Keratinocyte (primary cell): Measurements from ENCODE around the gene IL32. TPM values are rescaled to one million over a fixed set of nuclear protein-coding genes. Genes with fewer than 3 reads are reported as not detected.

ENCODE experiments used
- DNase-seq: peaks from one replicate; pipeline ENCODE4 v3.0.0-alpha.2; 2011; ENCODE audit warnings: low read depth, missing footprints, low spot score
- FAIRE-seq: peaks from 2 replicates; lab custom pipeline; 2011; peaks lifted over from hg19 to GRCh38; lab: Jason Lieb, UNC
- H2AFZ ChIP-seq: 2 replicates; pipeline ENCODE4 v1.6.0; 2012; ENCODE audit warnings: low read length, control low read depth, inconsistent platforms; ENCODE audit not compliant: control insufficient read depth
- H3K27ac ChIP-seq: 2 replicates; pipeline ENCODE4 v1.5.1; 2011; ENCODE audit warnings: low read length; ENCODE audit not compliant: control insufficient read depth, insufficient read depth
- H3K27me3 ChIP-seq: 3 replicates; pipeline ENCODE4 v1.6.0; 2011; ENCODE audit warnings: low read length; ENCODE audit not compliant: control insufficient read depth, insufficient read depth; ENCODE audit errors: extremely low read depth
- H3K36me3 ChIP-seq, 2 experiments: 2 replicates in 1 of 2; 3 replicates in 1 of 2; pipeline ENCODE4 v1.5.1; 2011; ENCODE audit warnings: low read length in 2 of 2, mild to moderate bottlenecking in 1 of 2; ENCODE audit not compliant: control insufficient read depth in 2 of 2, insufficient read depth in 2 of 2; ENCODE audit errors: extremely low read depth in 1 of 2
- H3K4me1 ChIP-seq: 3 replicates; pipeline ENCODE4 v1.5.1; 2011; ENCODE audit warnings: low read length; ENCODE audit not compliant: control insufficient read depth, insufficient read depth; ENCODE audit errors: extremely low read depth
- H3K4me2 ChIP-seq: 3 replicates; pipeline ENCODE4 v1.6.0; 2011; ENCODE audit warnings: low read depth, low read length; ENCODE audit not compliant: control insufficient read depth, insufficient read depth; ENCODE audit errors: extremely low read depth
- H3K4me3 ChIP-seq, 3 experiments: fragments of 200-600 bp in 1 of 3; sonication (generic) in 1 of 3; 2 replicates in 2 of 3; 3 replicates in 1 of 3; pipeline ENCODE4 v1.5.1; 2011 to 2016; ENCODE audit warnings: low read length in 3 of 3, mild to moderate bottlenecking in 3 of 3, control low read depth in 2 of 3, inconsistent platforms in 1 of 3, low read depth in 1 of 3, mixed read lengths in 1 of 3, mixed run types in 1 of 3, moderate library complexity in 1 of 3; ENCODE audit not compliant: control insufficient read depth in 2 of 3, insufficient read depth in 2 of 3; ENCODE audit errors: extremely low read depth in 1 of 3
- H3K79me2 ChIP-seq: 2 replicates; pipeline ENCODE4 v1.6.0; 2012; ENCODE audit warnings: low read length; ENCODE audit not compliant: control insufficient read depth, insufficient read depth
- H3K9ac ChIP-seq: 3 replicates; pipeline ENCODE4 v1.6.0; 2011; ENCODE audit warnings: low read length; ENCODE audit not compliant: control insufficient read depth, insufficient read depth; ENCODE audit errors: extremely low read depth
- H3K9me1 ChIP-seq: 3 replicates; pipeline ENCODE4 v1.6.0; 2011; ENCODE audit warnings: low read length; ENCODE audit not compliant: control insufficient read depth, insufficient read depth; ENCODE audit errors: extremely low read depth
- H3K9me3 ChIP-seq: 2 replicates; pipeline ENCODE4 v1.5.1; 2012; ENCODE audit warnings: low read depth, low read length; ENCODE audit not compliant: control insufficient read depth
- H4K20me1 ChIP-seq: 3 replicates; pipeline ENCODE4 v1.6.0; 2011; ENCODE audit warnings: low read length; ENCODE audit not compliant: control insufficient read depth, insufficient read depth; ENCODE audit errors: extremely low read depth
- CTCF ChIP-seq, 3 experiments: IDR thresholded peaks in 1 of 3; conservative IDR thresholded peaks in 1 of 3; optimal IDR thresholded peaks in 1 of 3; 2 replicates in 2 of 3; 3 replicates in 1 of 3; pipeline versions ENCODE3 to v1.5.1; 2011; ENCODE audit warnings: low read length in 3 of 3, mild to moderate bottlenecking in 3 of 3, moderate library complexity in 2 of 3, control low read depth in 1 of 3, inconsistent platforms in 1 of 3; ENCODE audit not compliant: insufficient read depth in 2 of 3; ENCODE audit errors: extremely low read depth in 1 of 3
- EZH2 ChIP-seq: IDR thresholded peaks from one replicate; pipeline ENCODE4 v1.6.1; 2012; ENCODE audit warnings: inconsistent platforms, mild to moderate bottlenecking, low read length, moderate library complexity
- dilution Hi-C: fragments of 300-500 bp; cut with MboI; formaldehyde crosslinking; loops from one replicate; pipeline ENCODE4 v1.7.0; 2020; ENCODE audit warnings: low sequenced_read_pairs; ENCODE audit not compliant: extremely low pct_ligation_motif_present
- polyA plus RNA-seq, 5 experiments: library from polyadenylated mRNA; depleted of rRNA in 3 of 5; stranded (reverse) in 3 of 5; stranded (forward) in 1 of 5; unstranded in 1 of 5; fragments of >200 nt; gene quantifications; 1 replicate in 1 of 5; 2 replicates in 3 of 5; 3 replicates in 1 of 5; pipeline versions ENCODE4 v1.2.1 to v1.2.3, GENCODE V29; 2011 to 2012; ENCODE audit warnings: missing spikeins in 2 of 5, low read depth in 1 of 5, low replicate concordance in 1 of 5

Gene IL32
- polyA plus RNA-seq, 1 donor (not counting 4 experiments of a cell fraction or from before 2014, with no cell fraction given): 0.28 TPM

GRCh38 chr16:3084491-3084890, 19.1 kb downstream of the IL32 start:
- H3K27ac ChIP-seq: no peak overlapping the region
- peaks cover 23% of the 10 kb centered on the region for H3K27me3 ChIP-seq
- no peak for TF ChIP-seq EZH2
- TF ChIP-seq CTCF (optimal IDR thresholded peaks at IDR 0.05 in 1 of 3, IDR thresholded peaks at IDR 0.05 in 1 of 3, conservative IDR thresholded peaks at IDR 0.05 in 1 of 3; ENCODE audit: extremely low read depth in 1 of 3, insufficient read depth in 2 of 3, low read length in 3 of 3): no peak
- H2AFZ ChIP-seq: no peak overlapping the region
- H3K4me3 ChIP-seq: no peak overlapping the region
- no peaks in the 10 kb centered on the region for H3K79me2 ChIP-seq
- no peaks in the 10 kb centered on the region for H3K9me1 ChIP-seq
- no peaks in the 10 kb centered on the region for H4K20me1 ChIP-seq
- no peak overlapping the region for H3K4me2 ChIP-seq
- DNase-seq: no peak
- no peaks in the 10 kb centered on the region for H3K36me3 ChIP-seq
- H3K9me3 ChIP-seq: no peaks in the 10 kb centered on the region
- FAIRE-seq: no peak
- H3K9ac ChIP-seq: no peak overlapping the region
- no peaks in the 10 kb centered on the region for H3K4me1 ChIP-seq
- dilution Hi-C loops: no loop called here

GRCh38 chr16:3084969-3085670, 19.7 kb downstream of the IL32 start:
- no peak for TF ChIP-seq EZH2
- TF ChIP-seq CTCF (optimal IDR thresholded peaks at IDR 0.05 in 1 of 3, IDR thresholded peaks at IDR 0.05 in 1 of 3, conservative IDR thresholded peaks at IDR 0.05 in 1 of 3; ENCODE audit: extremely low read depth in 1 of 3, insufficient read depth in 2 of 3, low read length in 3 of 3): no peak
- DNase-seq (no peak), FAIRE-seq (no peak)
- Histone ChIP-seq H3K27ac (no peak overlapping the region), H3K9ac (no peak overlapping the region), H3K9me3 (no peaks in the 10 kb centered on the region), H4K20me1 (no peaks in the 10 kb centered on the region), H2AFZ (no peak overlapping the region), H3K4me1 (no peaks in the 10 kb centered on the region), H3K27me3 (peaks cover 17% of the 10 kb centered on the region), H3K79me2 (no peaks in the 10 kb centered on the region), H3K36me3 (no peaks in the 10 kb centered on the region), H3K4me2 (no peak overlapping the region), H3K9me1 (no peaks in the 10 kb centered on the region), H3K4me3 (no peak overlapping the region)
- dilution Hi-C loops: no loop called here
